Duodenal mucosa (tissue), 2 donors: ENCODE results near the gene RABIF.
"Not testable (repeated sequence)": the region's sequence is repeated elsewhere in the genome, so short reads cannot be mapped to it uniquely, and the experiment has no call there.

ENCODE experiments used
- H3K27ac ChIP-seq: one replicate; pipeline ENCODE4 v1.7.0; 2013; ENCODE audit warnings: low read depth, low read length
- H3K27me3 ChIP-seq, 2 donors: one replicate each; pipeline ENCODE4 v1.7.0; 2013; ENCODE audit warnings: low read length in 2 of 2, control low read depth in 1 of 2; ENCODE audit not compliant: insufficient read depth in 2 of 2, control insufficient read depth in 1 of 2
- H3K36me3 ChIP-seq, 2 donors: one replicate each; pipeline ENCODE4 v1.7.0; 2013; ENCODE audit warnings: low read length in 2 of 2, control low read depth in 1 of 2; ENCODE audit not compliant: insufficient read depth in 2 of 2, control insufficient read depth in 1 of 2
- H3K4me1 ChIP-seq, 2 donors: one replicate each; pipeline ENCODE4 v1.7.0; 2013; ENCODE audit warnings: low read length in 2 of 2, control low read depth in 1 of 2; ENCODE audit not compliant: insufficient read depth in 2 of 2, control insufficient read depth in 1 of 2
- H3K4me3 ChIP-seq, 2 donors: one replicate each; pipeline ENCODE4 v1.7.0; 2013; ENCODE audit warnings: low read length in 2 of 2, low read depth in 1 of 2
- H3K9ac ChIP-seq, 2 donors: one replicate each; pipeline ENCODE4 v1.7.0; 2013; ENCODE audit warnings: low read length in 2 of 2, low read depth in 1 of 2
- H3K9me3 ChIP-seq, 2 donors: one replicate each; pipeline ENCODE4 v1.7.0; 2013; ENCODE audit warnings: low read length in 2 of 2, control low read depth in 1 of 2; ENCODE audit not compliant: control insufficient read depth in 1 of 2

The RABIF gene

GRCh38 chr1:202836623-202837403 is 52.1 kb downstream of the RABIF start:
- Histone ChIP-seq H3K9ac (no peak overlapping the region), H3K27ac (no peak overlapping the region), H3K9me3 (no peaks in the 10 kb centered on the region), H3K36me3 (no peaks in the 10 kb centered on the region), H3K27me3 (no peaks in the 10 kb centered on the region), H3K4me1 (peaks cover 0 to 6% of the 10 kb centered on the region in 2 donors), H3K4me3 (peak overlapping the region in 1 of 2 donors; percentile 13)

GRCh38 chr1:202835548-202836072 is 53.3 kb downstream of the RABIF start:
- H3K9ac ChIP-seq, result no peak overlapping the region
- H3K4me3 ChIP-seq, result no peak overlapping the region
- peaks cover 0 to 6% of the 10 kb centered on the region in 2 donors for H3K4me1 ChIP-seq
- no peaks in the 10 kb centered on the region for H3K9me3 ChIP-seq
- no peaks in the 10 kb centered on the region for H3K27me3 ChIP-seq
- H3K36me3 ChIP-seq, result no peaks in the 10 kb centered on the region
- no peak overlapping the region for H3K27ac ChIP-seq

GRCh38 chr1:202834771-202835547 is 54.0 kb downstream of the RABIF start:
- H3K27me3 ChIP-seq, result no peaks in the 10 kb centered on the region
- H3K9me3 ChIP-seq, result no peaks in the 10 kb centered on the region
- H3K36me3 ChIP-seq, result no peaks in the 10 kb centered on the region
- no peak overlapping the region for H3K27ac ChIP-seq
- H3K4me3 ChIP-seq, result no peak overlapping the region
- H3K9ac ChIP-seq, result no peak overlapping the region
- peaks cover 0 to 6% of the 10 kb centered on the region in 2 donors for H3K4me1 ChIP-seq

DNA sequence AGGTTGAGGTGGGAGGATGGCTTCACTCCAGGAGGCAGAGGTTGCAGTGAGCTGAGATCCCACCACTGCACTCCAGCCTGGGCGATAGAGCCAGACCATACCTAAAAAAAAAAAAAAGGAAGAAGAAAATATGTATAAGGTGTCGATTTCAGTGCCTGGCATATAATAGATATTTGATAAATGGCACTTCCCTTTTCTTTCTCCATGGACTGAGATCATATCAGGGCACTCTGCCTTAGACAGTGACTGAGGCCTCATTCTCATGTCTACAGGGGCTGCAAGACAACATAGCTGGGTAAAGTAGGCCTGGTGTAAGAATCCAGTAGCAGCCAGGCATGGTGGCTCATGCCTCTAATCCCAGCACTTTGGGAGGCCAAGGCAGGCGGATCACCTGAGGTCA is 57.0 kb downstream of the RABIF start:
- no peaks in the 10 kb centered on the region for H3K27me3 ChIP-seq
- no peak overlapping the region for H3K4me3 ChIP-seq
- H3K27ac ChIP-seq, result no peak overlapping the region
- no peaks in the 10 kb centered on the region for H3K36me3 ChIP-seq
- H3K9me3 ChIP-seq, result no peaks in the 10 kb centered on the region
- H3K9ac ChIP-seq, result no peak overlapping the region
- peaks cover 0 to 6% of the 10 kb centered on the region in 2 donors for H3K4me1 ChIP-seq

- not testable (repeated sequence) for H3K4me3 ChIP-seq, H3K4me1 ChIP-seq, H3K27ac ChIP-seq, H3K27me3 ChIP-seq, H3K9me3 ChIP-seq, H3K9ac ChIP-seq, H3K36me3 ChIP-seq
These were observed 59.7 kb downstream of the RABIF start for GRCh38 chr1:202829223-202829622.
